SH-SY5Y (cell line): ENCODE measurements around the gene GDF11.

Experiments used
- GATA2 ChIP-seq: IDR thresholded peaks from 2 replicates; pipeline ENCODE4 v1.6.1; 2011; ENCODE audit warnings: mild to moderate bottlenecking, low read depth, low read length
- GATA3 ChIP-seq: IDR thresholded peaks from 2 replicates; pipeline ENCODE4 v1.6.1; 2011; ENCODE audit warnings: low read depth, mild to moderate bottlenecking, low read length, moderate library complexity

GRCh38 chr12:55703288-55703687 lies 39.6 kb upstream of the GDF11 start:
- no peak for TF ChIP-seq GATA3
- no peak for TF ChIP-seq GATA2
